ENCODE results near the gene SEMA4C. TPM values are rescaled to one million over a fixed set of nuclear protein-coding genes. Genes with fewer than 3 reads are reported as not detected.

Gene SEMA4C
- polyA plus RNA-seq, 1 experiment = 16.8 TPM

GRCh38 chr2:96813656-96814055 is 56.2 kb downstream of the SEMA4C start:
- ChIA-PET POLR2A (interaction anchor here (0.6 kb wide), 1 partner anchor 55 kb away, joined by 3 read pairs; no protein-coding TSS in a partner anchor), CTCF (interaction anchor here (0.6 to 4.3 kb wide), 3 partner anchors 13 to 1835 kb away, joined by 4 to 23 read pairs (median 4); partner anchors contain the start of gene ANKRD39)
- Histone ChIP-seq H3K4me3 (ENCODE audit: low read depth, low read length) (no peak overlapping the region), H3K27me3 (ENCODE audit: control insufficient read depth, insufficient read depth, low read length) (no peaks in the 10 kb centered on the region), H3K27ac (ENCODE audit: low read depth, low read length) (no peak overlapping the region), H3K9me3 (ENCODE audit: control insufficient read depth, insufficient read depth, low read length) (no peaks in the 10 kb centered on the region)
- DNase-seq (ENCODE audit: low read depth, low spot score) = no peak
- no peak for TF ChIP-seq CTCF (IDR thresholded peaks at IDR 0.05; ENCODE audit: low read depth, low read length)

- Histone ChIP-seq H3K4me3 (ENCODE audit: low read depth, low read length) (no peak overlapping the region), H3K9me3 (ENCODE audit: control insufficient read depth, insufficient read depth, low read length) (no peaks in the 10 kb centered on the region), H3K27ac (ENCODE audit: low read depth, low read length) (no peak overlapping the region), H3K27me3 (ENCODE audit: control insufficient read depth, insufficient read depth, low read length) (no peaks in the 10 kb centered on the region)
- ChIA-PET POLR2A (no interaction called here), CTCF (interaction anchor here (0.6 to 1.1 kb wide), 2 partner anchors 9 to 202 kb away, joined by 3 read pairs; no protein-coding TSS in a partner anchor)
- no peak for DNase-seq (ENCODE audit: low read depth, low spot score)
- no peak for TF ChIP-seq CTCF (IDR thresholded peaks at IDR 0.05; ENCODE audit: low read depth, low read length)
Measured at GRCh38 chr2:96811917-96812316, 58.0 kb downstream of the SEMA4C start.

- Histone ChIP-seq H3K9me3 (ENCODE audit: control insufficient read depth, insufficient read depth, low read length) (no peaks in the 10 kb centered on the region), H3K27ac (ENCODE audit: low read depth, low read length) (no peak overlapping the region), H3K4me3 (ENCODE audit: low read depth, low read length) (no peak overlapping the region), H3K27me3 (ENCODE audit: control insufficient read depth, insufficient read depth, low read length) (no peaks in the 10 kb centered on the region)
- DNase-seq (ENCODE audit: low read depth, low spot score) = no peak
- TF ChIP-seq CTCF (IDR thresholded peaks at IDR 0.05; ENCODE audit: low read depth, low read length) = no peak
- CTCF ChIA-PET = no interaction called here
- POLR2A ChIA-PET = no interaction called here
Measured at GRCh38 chr2:96810783-96811192, 59.1 kb downstream of the SEMA4C start.

- Histone ChIP-seq H3K27ac (ENCODE audit: low read depth, low read length) (no peak overlapping the region), H3K4me3 (ENCODE audit: low read depth, low read length) (no peak overlapping the region), H3K27me3 (ENCODE audit: control insufficient read depth, insufficient read depth, low read length) (no peaks in the 10 kb centered on the region), H3K9me3 (ENCODE audit: control insufficient read depth, insufficient read depth, low read length) (no peaks in the 10 kb centered on the region)
- ChIA-PET CTCF (interaction anchor here (1.2 kb wide), 1 partner anchor 10 kb away, joined by 4 read pairs; no protein-coding TSS in a partner anchor), POLR2A (no interaction called here)
- DNase-seq (ENCODE audit: low read depth, low spot score) = no peak
- no peak for TF ChIP-seq CTCF (IDR thresholded peaks at IDR 0.05; ENCODE audit: low read depth, low read length)
Measured at GRCh38 chr2:96809951-96810782, 59.7 kb downstream of the SEMA4C start.

Other genes starting within 250 kb of the SEMA4C start
- gene KANSL3, start 231.8 kb downstream of the SEMA4C start, polyA plus RNA-seq (2011; rRNA removed) = 17.1 and 22.7 TPM in 2 replicates
- gene FER1L5, start 227.3 kb downstream of the SEMA4C start, polyA plus RNA-seq (2011; rRNA removed) = 0.17 and 0.20 TPM in 2 replicates
- gene LMAN2L, start 130.0 kb downstream of the SEMA4C start, polyA plus RNA-seq (2011; rRNA removed) = 29.6 and 35.1 TPM in 2 replicates
- 4.7 and 4.9 TPM in 2 replicates for gene CNNM4, start 109.2 kb downstream of the SEMA4C start, polyA plus RNA-seq (2011; rRNA removed)
- gene CNNM3, start 53.8 kb downstream of the SEMA4C start, polyA plus RNA-seq (2011; rRNA removed) = 5.1 and 7.1 TPM in 2 replicates
- gene ANKRD23, start 26.1 kb downstream of the SEMA4C start, polyA plus RNA-seq (2011; rRNA removed) = 0.46 and 0.81 TPM in 2 replicates
- gene ANKRD39, start 12.1 kb downstream of the SEMA4C start, polyA plus RNA-seq (2011; rRNA removed) = 3.8 and 6.7 TPM in 2 replicates
- not detected in 2 replicates for gene FAM178B, start 116.5 kb upstream of the SEMA4C start, polyA plus RNA-seq (2011; rRNA removed)
- 3.4 and 4.5 TPM in 2 replicates for gene FAHD2B, start 224.8 kb upstream of the SEMA4C start, polyA plus RNA-seq (2011; rRNA removed)
- gene ANKRD36, start 243.1 kb upstream of the SEMA4C start, polyA plus RNA-seq (2011; rRNA removed) = 4.5 and 5.5 TPM in 2 replicates